Measurements from ENCODE around the gene NDEL1. TPM values are rescaled to one million over a fixed set of nuclear protein-coding genes. Genes with fewer than 3 reads are reported as not detected.

NDEL1 gene
- total and polyA plus RNA-seq, 9 of the 15 experiments (the other 6 are each of a cell fraction or from before 2014, with no cell fraction given) = 0.86 to 30.5 (median 22.7) TPM

DNA sequence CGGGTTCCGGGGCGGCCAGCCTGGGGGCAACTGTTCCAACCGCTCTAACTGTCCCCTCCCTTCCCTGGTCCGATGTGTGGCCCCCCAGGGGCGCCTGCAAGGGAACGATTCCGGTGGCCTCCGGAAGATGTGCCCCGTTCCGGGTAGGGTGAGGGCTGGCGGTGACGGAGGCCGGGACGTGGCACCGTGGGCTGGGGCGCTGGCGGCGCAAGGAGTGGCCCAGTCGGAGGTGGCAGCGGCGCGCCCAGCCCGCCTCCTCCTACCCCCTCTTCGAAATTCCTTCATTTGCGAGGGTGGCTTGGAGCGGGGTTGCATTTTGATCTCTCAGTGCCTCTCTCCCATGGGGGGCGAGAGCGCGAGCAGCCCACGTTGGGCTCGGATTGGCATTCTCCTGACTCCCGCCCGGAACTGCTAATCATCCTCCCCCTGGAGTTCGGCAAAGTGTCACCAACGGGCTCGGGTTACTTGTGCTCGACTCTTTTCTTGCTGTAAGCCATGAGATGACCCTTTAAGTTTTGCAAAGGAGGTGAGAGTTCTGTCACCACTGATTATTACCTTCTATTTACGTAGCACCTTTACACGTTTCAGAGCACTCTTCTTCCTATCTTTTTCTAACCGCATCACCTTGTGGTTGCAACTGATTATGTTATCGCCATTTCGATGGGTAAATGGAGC is 622 bp downstream of the NDEL1 start (continued):
- TF ChIP-seq, protein P1, sequence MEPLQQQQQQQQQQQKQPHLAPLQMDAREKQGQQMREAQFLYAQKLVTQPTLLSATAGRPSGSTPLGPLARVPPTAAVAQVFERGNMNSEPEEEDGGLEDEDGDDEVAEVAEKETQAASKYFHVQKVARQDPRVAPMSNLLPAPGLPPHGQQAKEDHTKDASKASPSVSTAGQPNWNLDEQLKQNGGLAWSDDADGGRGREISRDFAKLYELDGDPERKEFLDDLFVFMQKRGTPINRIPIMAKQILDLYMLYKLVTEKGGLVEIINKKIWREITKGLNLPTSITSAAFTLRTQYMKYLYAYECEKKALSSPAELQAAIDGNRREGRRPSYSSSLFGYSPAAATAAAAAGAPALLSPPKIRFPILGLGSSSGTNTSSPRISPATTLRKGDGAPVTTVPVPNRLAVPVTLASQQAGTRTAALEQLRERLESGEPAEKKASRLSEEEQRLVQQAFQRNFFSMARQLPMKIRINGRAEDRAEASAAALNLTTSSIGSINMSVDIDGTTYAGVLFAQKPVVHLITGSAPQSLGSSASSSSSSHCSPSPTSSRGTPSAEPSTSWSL (CRISPR knock-in tag; IDR thresholded peaks at IDR 0.05; ENCODE audit: borderline replicate concordance) = no peak
- TF ChIP-seq, protein P2, sequence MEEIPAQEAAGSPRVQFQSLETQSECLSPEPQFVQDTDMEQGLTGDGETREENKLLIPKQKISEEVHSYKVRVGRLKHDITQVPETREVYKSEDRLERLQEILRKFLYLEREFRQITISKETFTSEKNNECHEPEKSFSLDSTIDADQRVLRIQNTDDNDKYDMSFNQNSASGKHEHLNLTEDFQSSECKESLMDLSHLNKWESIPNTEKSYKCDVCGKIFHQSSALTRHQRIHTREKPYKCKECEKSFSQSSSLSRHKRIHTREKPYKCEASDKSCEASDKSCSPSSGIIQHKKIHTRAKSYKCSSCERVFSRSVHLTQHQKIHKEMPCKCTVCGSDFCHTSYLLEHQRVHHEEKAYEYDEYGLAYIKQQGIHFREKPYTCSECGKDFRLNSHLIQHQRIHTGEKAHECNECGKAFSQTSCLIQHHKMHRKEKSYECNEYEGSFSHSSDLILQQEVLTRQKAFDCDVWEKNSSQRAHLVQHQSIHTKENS (CRISPR knock-in tag; IDR thresholded peaks at IDR 0.05) = no peak
- TF ChIP-seq SNIP1 (IDR thresholded peaks at IDR 0.05; ENCODE audit: low read depth) = no peak
- TF ChIP-seq, protein P3, sequence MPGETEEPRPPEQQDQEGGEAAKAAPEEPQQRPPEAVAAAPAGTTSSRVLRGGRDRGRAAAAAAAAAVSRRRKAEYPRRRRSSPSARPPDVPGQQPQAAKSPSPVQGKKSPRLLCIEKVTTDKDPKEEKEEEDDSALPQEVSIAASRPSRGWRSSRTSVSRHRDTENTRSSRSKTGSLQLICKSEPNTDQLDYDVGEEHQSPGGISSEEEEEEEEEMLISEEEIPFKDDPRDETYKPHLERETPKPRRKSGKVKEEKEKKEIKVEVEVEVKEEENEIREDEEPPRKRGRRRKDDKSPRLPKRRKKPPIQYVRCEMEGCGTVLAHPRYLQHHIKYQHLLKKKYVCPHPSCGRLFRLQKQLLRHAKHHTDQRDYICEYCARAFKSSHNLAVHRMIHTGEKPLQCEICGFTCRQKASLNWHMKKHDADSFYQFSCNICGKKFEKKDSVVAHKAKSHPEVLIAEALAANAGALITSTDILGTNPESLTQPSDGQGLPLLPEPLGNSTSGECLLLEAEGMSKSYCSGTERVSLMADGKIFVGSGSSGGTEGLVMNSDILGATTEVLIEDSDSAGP (CRISPR knock-in tag; IDR thresholded peaks at IDR 0.05) = no peak
- TF ChIP-seq XRCC4 (IDR thresholded peaks at IDR 0.05; ENCODE audit: extremely low read depth, insufficient read depth, insufficient read length) = no peak
- TF ChIP-seq PRPF4 (IDR thresholded peaks at IDR 0.05; ENCODE audit: insufficient read depth, low read depth, low read length, poor library complexity, severe bottlenecking) = no peak
- TF ChIP-seq, protein P4, sequence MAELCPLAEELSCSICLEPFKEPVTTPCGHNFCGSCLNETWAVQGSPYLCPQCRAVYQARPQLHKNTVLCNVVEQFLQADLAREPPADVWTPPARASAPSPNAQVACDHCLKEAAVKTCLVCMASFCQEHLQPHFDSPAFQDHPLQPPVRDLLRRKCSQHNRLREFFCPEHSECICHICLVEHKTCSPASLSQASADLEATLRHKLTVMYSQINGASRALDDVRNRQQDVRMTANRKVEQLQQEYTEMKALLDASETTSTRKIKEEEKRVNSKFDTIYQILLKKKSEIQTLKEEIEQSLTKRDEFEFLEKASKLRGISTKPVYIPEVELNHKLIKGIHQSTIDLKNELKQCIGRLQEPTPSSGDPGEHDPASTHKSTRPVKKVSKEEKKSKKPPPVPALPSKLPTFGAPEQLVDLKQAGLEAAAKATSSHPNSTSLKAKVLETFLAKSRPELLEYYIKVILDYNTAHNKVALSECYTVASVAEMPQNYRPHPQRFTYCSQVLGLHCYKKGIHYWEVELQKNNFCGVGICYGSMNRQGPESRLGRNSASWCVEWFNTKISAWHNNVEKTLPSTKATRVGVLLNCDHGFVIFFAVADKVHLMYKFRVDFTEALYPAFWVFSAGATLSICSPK (IDR thresholded peaks at IDR 0.05; ENCODE audit: borderline replicate concordance) = no peak
- TF ChIP-seq TCF7L2 (IDR thresholded peaks at IDR 0.05; ENCODE audit: low read depth, low read length) = no peak
- no peak for TF ChIP-seq MYNN (IDR thresholded peaks at IDR 0.05)
- TF ChIP-seq MYNN (CRISPR knock-in tag; IDR thresholded peaks at IDR 0.05) = no peak
- TF ChIP-seq TAF1 (IDR thresholded peaks at IDR 0.05; ENCODE audit: control insufficient read depth, extremely low read depth, insufficient read depth, low read length, severe bottlenecking) = peak; percentile 37
- no peak for TF ChIP-seq CSDE1 (IDR thresholded peaks at IDR 0.05)
- TF ChIP-seq, protein P5, sequence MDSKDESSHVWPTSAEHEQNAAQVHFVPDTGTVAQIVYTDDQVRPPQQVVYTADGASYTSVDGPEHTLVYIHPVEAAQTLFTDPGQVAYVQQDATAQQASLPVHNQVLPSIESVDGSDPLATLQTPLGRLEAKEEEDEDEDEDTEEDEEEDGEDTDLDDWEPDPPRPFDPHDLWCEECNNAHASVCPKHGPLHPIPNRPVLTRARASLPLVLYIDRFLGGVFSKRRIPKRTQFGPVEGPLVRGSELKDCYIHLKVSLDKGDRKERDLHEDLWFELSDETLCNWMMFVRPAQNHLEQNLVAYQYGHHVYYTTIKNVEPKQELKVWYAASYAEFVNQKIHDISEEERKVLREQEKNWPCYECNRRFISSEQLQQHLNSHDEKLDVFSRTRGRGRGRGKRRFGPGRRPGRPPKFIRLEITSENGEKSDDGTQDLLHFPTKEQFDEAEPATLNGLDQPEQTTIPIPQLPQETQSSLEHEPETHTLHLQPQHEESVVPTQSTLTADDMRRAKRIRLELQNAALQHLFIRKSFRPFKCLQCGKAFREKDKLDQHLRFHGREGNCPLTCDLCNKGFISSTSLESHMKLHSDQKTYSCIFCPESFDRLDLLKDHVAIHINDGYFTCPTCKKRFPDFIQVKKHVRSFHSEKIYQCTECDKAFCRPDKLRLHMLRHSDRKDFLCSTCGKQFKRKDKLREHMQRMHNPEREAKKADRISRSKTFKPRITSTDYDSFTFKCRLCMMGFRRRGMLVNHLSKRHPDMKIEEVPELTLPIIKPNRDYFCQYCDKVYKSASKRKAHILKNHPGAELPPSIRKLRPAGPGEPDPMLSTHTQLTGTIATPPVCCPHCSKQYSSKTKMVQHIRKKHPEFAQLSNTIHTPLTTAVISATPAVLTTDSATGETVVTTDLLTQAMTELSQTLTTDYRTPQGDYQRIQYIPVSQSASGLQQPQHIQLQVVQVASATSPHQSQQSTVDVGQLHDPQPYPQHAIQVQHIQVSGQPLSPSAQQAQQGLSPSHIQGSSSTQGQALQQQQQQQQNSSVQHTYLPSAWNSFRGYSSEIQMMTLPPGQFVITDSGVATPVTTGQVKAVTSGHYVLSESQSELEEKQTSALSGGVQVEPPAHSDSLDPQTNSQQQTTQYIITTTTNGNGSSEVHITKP (IDR thresholded peaks at IDR 0.05; ENCODE audit: partially characterized antibody) = peak; percentile 46
- no peak for TF ChIP-seq ETV6 (IDR thresholded peaks at IDR 0.05; ENCODE audit: borderline replicate concordance in 1 of 2, low read depth in 2 of 2, low read length in 1 of 2)
- TF ChIP-seq ETV6 (CRISPR knock-in tag; IDR thresholded peaks at IDR 0.05; ENCODE audit: borderline replicate concordance) = no peak
- TF ChIP-seq ZNF507 (tag; conservative IDR thresholded peaks at IDR 0.05) = no peak
- TF ChIP-seq HMG20B (CRISPR knock-in tag; IDR thresholded peaks at IDR 0.05) = no peak
- TF ChIP-seq NFIC (IDR thresholded peaks at IDR 0.05) = peak; percentile 18; the same call in 1 of the 2 replicates

Data from K562 (cell line).